Smooth muscle cell (in vitro differentiated cells): ENCODE measurements around the gene FANCE. TPM values are rescaled to one million over a fixed set of nuclear protein-coding genes. Genes with fewer than 3 reads are reported as not detected.

Experiments
- DNase-seq: peaks from one replicate; lab custom pipeline; 2025; ENCODE audit not compliant: unreplicated experiment; lab: John Stamatoyannopoulos, UW
- H2AFZ ChIP-seq: fragments of 200-600 bp; sonication (generic); 2 replicates; pipeline ENCODE4 v1.6.0; 2016; ENCODE audit warnings: antibody characterized with exemption, low read depth, mild to moderate bottlenecking
- H3F3A ChIP-seq: fragments of 200-600 bp; sonication (generic); 2 replicates; pipeline ENCODE4 v1.6.0; 2017; ENCODE audit warnings: antibody characterized with exemption, low read depth
- H3K27ac ChIP-seq: fragments of 200-600 bp; sonication (generic); 2 replicates; pipeline ENCODE4 v1.5.1; 2016; ENCODE audit warnings: low read depth, mild to moderate bottlenecking
- H3K27me3 ChIP-seq: fragments of 200-600 bp; sonication (generic); 2 replicates; pipeline ENCODE4 v1.6.1; 2016; ENCODE audit warnings: low read depth, mild to moderate bottlenecking
- H3K36me3 ChIP-seq: fragments of 200-600 bp; sonication (generic); 2 replicates; pipeline ENCODE4 v1.5.1; 2016; ENCODE audit warnings: low read depth
- H3K4me1 ChIP-seq: fragments of 200-600 bp; sonication (generic); 2 replicates; pipeline ENCODE4 v1.5.1; 2016; ENCODE audit warnings: low read depth
- H3K4me2 ChIP-seq: fragments of 200-600 bp; sonication (generic); 2 replicates; pipeline ENCODE4 v1.6.0; 2016; ENCODE audit warnings: mild to moderate bottlenecking
- H3K4me3 ChIP-seq: fragments of 200-600 bp; sonication (generic); 2 replicates; pipeline ENCODE4 v1.5.1; 2016; ENCODE audit warnings: mild to moderate bottlenecking
- H3K79me2 ChIP-seq: fragments of 200-600 bp; sonication (generic); 2 replicates; pipeline ENCODE4 v1.6.0; 2016; ENCODE audit warnings: low read depth, mild to moderate bottlenecking
- H3K9ac ChIP-seq: fragments of 200-600 bp; sonication (generic); 2 replicates; pipeline ENCODE4 v1.6.0; 2016; ENCODE audit warnings: low read depth
- H3K9me3 ChIP-seq: fragments of 200-600 bp; sonication (generic); replicated peaks from 2 replicates; pipeline ENCODE4 v1.5.1; 2016; ENCODE audit warnings: low read depth
- H4K20me1 ChIP-seq: fragments of 200-600 bp; sonication (generic); 2 replicates; pipeline ENCODE4 v1.6.0; 2016; ENCODE audit warnings: low read depth
- CTCF ChIP-seq: fragments of 200-600 bp; sonication (generic); IDR thresholded peaks from 2 replicates; pipeline ENCODE4 v1.5.1; 2017; ENCODE audit warnings: borderline replicate concordance, mild to moderate bottlenecking, antibody characterized with exemption; ENCODE audit not compliant: insufficient read depth, poor library complexity, severe bottlenecking
- WGBS: methylation state at CpG from one replicate; pipeline ENCODE4 v1.1.7; 2016; ENCODE audit warnings: low lambda C conversion rate; 5-methylcytosine and 5-hydroxymethylcytosine counted together
- polyA plus RNA-seq: library from polyadenylated mRNA; unstranded; fragments of >200 nt; fragmentation: Nextera tagmentation; extraction: Ambion mirVana; gene quantifications from 2 replicates; pipeline ENCODE4 v1.2.1, GENCODE V29; 2016
- total RNA-seq: library from RNA; depleted of rRNA; stranded (reverse); fragments of >200 nt; gene quantifications from 2 replicates; pipeline ENCODE4 v1.2.3, GENCODE V29; 2014

Gene FANCE
- total and polyA plus RNA-seq, 2 experiments from 2014 or later: 3.6 to 5.6 TPM

- peaks cover 87% of the 10 kb centered on the region for H3K4me1 ChIP-seq
- no peak for TF ChIP-seq CTCF
- WGBS: 87% methylated on average over 1 of the region's 1 CpG
Measured at GRCh38 chr6:35489066-35489465, 36.9 kb downstream of the FANCE start.

GRCh38 chr6:35489995-35490791 is 38.1 kb downstream of the FANCE start:
- H3K36me3 ChIP-seq: no peaks in the 10 kb centered on the region
- peak overlapping the region; percentile 12 for H3K4me3 ChIP-seq
- peaks cover 89% of the 10 kb centered on the region for H4K20me1 ChIP-seq
- peak overlapping the region; percentile 99 for H3K4me2 ChIP-seq
- peak; percentile 53 for DNase-seq
- peaks cover 23% of the 10 kb centered on the region for H3F3A ChIP-seq
- TF ChIP-seq CTCF: no peak
- peak overlapping the region; percentile 94 for H3K27ac ChIP-seq
- peaks cover 86% of the 10 kb centered on the region for H3K79me2 ChIP-seq
- H3K9ac ChIP-seq: peak overlapping the region; percentile 25
- peaks cover 92% of the 10 kb centered on the region for H3K4me1 ChIP-seq
- no peak overlapping the region for H2AFZ ChIP-seq
- H3K9me3 ChIP-seq: no peaks in the 10 kb centered on the region
- H3K27me3 ChIP-seq: no peaks in the 10 kb centered on the region
- WGBS: under 1% methylated on average over 15 of the region's 28 CpGs

More at GRCh38 chr6:35489066-35489465, 36.9 kb downstream of the FANCE start:
- Histone ChIP-seq H3F3A (peaks cover 23% of the 10 kb centered on the region), H3K9me3 (no peaks in the 10 kb centered on the region), H3K4me2 (no peak overlapping the region), H3K79me2 (peaks cover 83% of the 10 kb centered on the region), H3K4me3 (no peak overlapping the region), H3K9ac (no peak overlapping the region), H2AFZ (no peak overlapping the region), H4K20me1 (peaks cover 86% of the 10 kb centered on the region), H3K36me3 (no peaks in the 10 kb centered on the region), H3K27ac (peak overlapping the region; percentile 94), H3K27me3 (no peaks in the 10 kb centered on the region)
- DNase-seq: no peak

- WGBS: 31% methylated on average over 4 of the region's 8 CpGs
- H3K27me3 ChIP-seq: no peaks in the 10 kb centered on the region
- H3F3A ChIP-seq: peaks cover 23% of the 10 kb centered on the region
- H3K36me3 ChIP-seq: no peaks in the 10 kb centered on the region
- no peaks in the 10 kb centered on the region for H3K9me3 ChIP-seq
- H2AFZ ChIP-seq: no peak overlapping the region
- H3K9ac ChIP-seq: peak overlapping the region; percentile 21
- H4K20me1 ChIP-seq: peaks cover 94% of the 10 kb centered on the region
- peaks cover 94% of the 10 kb centered on the region for H3K79me2 ChIP-seq
- peak overlapping the region; percentile 94 for H3K27ac ChIP-seq
- peaks cover 91% of the 10 kb centered on the region for H3K4me1 ChIP-seq
- no peak for DNase-seq
- TF ChIP-seq CTCF: no peak
- H3K4me3 ChIP-seq: peak overlapping the region; percentile 24
- H3K4me2 ChIP-seq: peak overlapping the region; percentile 99
Measured at GRCh38 chr6:35490821-35491557, 38.9 kb downstream of the FANCE start.
